AML-193 (cell line): ENCODE measurements around the gene WDR19.
"Not testable (repeated sequence)": the region's sequence is repeated elsewhere in the genome, so short reads cannot be mapped to it uniquely, and the experiment has no call there.

Experiments
- DNase-seq, 2 experiments: peaks; one replicate each; lab custom pipeline; 2025; lab: John Stamatoyannopoulos, UW

WDR19 gene

DNA sequence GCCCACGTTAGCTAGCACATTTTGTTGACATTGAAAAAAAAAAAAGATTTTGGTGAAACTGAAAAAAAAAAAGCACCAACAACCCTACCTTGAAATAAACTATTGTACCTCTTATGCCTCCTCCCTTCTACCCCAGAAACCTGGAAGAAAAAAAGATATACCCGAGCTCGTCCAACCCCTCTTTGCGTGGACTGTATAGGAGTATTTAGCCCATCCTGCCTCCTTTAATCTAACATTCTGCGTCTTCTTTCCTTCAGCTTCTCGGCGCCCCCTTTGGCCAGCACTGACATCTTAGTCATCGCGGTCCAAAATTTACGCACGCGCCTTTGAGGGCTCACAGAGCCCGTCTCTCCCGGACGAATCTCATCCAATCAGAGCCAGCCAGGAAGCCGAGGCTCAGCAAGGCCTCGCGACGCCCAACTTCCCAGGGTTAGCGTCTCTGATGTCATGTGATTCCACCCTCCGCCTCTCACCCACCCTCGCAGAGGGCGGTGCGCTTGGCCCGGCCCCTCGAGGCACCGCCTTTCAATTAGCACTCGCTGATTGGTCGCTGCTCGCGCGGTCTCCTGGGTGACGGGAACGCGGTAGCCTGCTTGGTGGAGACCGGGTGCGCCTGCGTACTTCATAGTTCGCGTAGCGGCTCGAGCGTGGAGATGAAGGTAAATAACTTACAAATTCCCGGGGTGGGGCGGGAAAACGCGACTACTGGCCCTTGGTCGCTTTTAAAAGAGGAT lies at the start of gene WDR19:
WDR19 (plus strand) TSS at position 625 of the 734 bp plus-strand sequence; CDS start at position 654, 29 bp downstream.
- peak; percentile 99 for DNase-seq

GRCh38 chr4:39133623-39134022 lies 48.7 kb upstream of the WDR19 start:
- DNase-seq: no peak

DNA sequence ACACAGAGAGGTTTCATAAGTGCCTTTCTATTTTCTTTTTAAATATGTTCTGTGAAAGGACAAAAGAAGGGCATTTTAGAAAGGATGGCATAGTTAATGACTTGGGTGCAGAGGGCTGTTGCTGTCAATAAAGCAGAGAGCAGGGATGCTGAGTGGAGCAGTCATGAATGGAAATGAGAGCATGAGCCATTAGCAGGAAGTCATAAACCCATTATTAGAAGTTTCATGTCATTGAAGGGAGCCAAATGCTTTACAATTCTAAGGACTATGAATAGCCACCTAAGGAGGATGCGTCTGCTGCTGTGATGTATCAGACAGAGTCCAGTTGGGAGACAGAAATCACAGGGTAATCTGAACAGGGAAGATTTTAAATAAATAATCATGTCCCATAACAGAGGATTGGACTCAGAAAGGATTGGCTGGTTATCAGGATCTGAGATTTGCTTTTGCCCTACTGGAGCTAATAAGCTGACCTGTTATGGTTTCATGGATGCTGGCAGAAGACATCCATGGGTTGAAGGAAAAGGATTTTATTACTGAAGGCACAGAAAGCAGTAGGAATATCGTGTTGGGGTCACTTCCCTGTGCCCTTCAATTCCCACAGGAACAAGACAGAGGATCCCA lies 47.5 kb upstream of the WDR19 start:
- no peak for DNase-seq

GRCh38 chr4:39138227-39138626 lies 44.1 kb upstream of the WDR19 start:
- not testable (repeated sequence) for DNase-seq

DNA sequence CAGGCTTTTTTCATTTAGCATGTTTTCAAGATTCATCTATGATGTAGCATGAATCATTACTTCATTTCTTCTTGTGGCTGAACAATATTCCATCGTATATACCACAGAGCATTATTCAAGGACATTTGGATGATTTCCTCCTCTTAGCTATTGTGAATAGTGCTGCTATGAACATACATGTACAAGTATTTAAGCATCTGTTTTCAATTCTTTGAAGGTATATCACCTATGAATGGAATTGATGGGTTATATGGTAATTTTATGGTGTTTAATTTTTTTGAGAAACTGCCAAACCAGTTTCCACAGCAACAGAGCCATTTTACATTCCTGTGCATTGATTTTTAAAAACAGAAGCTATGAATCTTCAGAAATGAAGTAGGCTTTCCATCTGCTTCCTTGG lies 36.1 kb upstream of the WDR19 start:
- no peak for DNase-seq

DNA sequence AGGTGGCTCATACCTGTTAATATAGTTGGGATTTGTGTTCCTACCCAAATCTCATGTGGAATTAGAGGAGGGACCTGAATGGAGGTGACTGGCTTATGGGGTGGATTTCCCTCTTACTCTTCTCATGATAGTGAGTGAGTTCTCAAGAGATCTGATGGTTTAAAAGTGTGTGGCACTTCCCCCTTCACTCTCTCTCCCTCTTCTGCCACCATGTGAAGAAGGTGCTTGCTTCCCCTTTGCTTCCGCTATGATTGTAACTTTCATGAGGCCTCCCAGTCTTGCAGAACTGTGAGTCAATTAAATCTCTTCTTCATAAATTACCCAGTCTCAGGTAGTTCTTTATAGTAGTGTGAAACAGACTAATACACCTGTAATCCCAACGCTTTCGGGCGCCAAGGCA lies 28.3 kb upstream of the WDR19 start:
- no peak for DNase-seq

DNA sequence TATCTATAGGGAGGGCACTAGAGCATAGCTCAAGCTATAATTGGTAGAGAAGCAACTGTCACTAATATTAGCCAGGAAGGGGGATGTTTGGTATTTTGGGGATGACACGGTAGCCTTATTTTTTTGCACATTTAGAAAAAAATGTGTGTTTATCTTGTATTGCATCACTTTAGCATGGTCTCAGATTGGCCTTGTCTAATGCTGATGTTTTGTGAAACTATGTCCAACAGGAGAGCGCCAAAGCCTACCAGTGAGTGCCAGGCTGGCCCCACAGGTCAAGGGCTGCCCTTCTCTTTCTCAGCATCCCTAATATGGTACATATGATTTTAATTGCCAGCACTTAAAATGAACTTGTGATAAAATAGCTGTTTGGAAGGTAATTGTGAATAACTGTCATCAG lies 24.8 kb upstream of the WDR19 start:
- DNase-seq: no peak

DNA sequence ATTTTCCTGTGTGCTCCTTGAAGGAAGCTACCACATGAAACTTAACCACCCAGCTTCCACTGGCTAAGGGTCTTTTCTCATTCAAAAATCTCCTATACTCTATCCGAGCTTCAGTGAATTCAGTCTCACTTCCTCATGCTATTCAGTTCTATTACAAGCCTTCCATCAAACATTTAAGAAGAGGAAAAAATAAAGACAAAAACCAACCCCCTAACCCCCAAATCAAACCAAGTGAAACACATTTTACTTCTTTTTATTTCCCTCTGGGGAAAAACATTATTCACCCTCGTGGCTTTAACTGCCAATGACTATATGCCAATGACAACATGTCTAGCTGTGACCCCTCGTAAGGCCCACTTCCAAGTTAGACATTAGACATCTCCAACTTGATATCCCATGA lies 16.2 kb upstream of the WDR19 start:
- no peak for DNase-seq

DNA sequence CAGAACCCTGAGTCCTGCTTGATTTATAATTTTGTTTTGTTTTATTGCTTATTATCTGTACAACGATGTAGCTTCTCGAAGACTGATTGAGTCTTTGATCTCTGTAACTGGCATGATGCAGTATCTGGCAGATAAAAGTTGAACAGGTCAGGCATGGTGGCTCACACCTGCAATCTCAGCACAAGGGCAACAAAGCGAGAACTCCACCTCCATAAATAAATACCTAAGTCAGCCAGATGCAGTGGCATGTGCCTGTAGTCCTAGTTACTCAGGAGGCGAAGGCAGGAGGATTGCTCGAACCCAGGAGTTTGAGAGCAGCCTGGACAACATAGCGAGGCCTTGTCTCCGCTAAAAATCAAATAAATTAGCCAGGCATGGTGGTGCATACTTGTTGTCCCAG lies 15.7 kb upstream of the WDR19 start:
- DNase-seq: no peak

- DNase-seq: no peak
Measured at GRCh38 chr4:39169426-39169825, 12.9 kb upstream of the WDR19 start.

- no peak for DNase-seq
Measured at GRCh38 chr4:39170301-39170700, 12.0 kb upstream of the WDR19 start.

GRCh38 chr4:39178706-39179105 lies 3.6 kb upstream of the WDR19 start:
- DNase-seq: no peak

DNA sequence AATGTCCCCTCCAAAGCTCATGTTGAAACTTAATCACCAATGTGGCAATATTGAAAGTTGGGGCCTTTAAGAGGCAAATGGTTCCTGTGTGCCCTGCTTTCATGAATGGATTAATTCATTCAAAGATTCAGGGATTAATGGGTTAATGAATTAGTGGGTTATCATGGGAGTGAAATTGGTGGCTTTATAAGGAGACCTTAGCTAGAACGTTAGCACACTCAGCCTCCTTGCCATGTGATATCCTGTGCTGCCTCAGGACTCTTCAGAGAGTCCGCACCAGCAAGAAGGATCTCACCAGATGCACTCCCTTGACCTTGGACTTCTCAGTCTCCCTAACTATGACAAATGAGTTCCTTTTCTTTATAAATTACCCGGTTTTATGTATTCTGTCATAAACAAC lies 2.6 kb upstream of the WDR19 start:
- DNase-seq: no peak

GRCh38 chr4:39180629-39181028 lies 1.7 kb upstream of the WDR19 start:
- not testable (repeated sequence) for DNase-seq

DNA sequence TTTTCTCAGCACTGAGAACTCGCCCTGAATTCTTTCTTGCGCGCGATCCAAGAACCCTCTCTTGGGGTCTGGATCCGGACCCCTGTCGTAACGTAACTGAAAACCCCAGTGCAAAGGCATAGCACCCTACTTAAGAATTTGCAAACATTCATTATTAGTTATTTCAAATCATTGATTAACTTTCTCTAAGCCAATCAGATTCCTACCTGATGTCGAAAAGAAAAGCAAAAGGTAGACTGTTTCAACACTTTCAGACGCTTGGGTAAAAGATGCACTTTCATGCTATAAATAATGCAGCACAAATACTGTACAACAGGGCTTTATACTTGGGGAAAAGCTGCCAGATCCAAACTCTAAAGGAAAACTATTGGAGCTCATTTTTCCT lies 817 bp upstream of the WDR19 start:
- peak in 1 of 2 experiments; percentile 15 for DNase-seq

GRCh38 chr4:39201963-39202362 lies 19.6 kb downstream of the WDR19 start:
- no peak for DNase-seq

GRCh38 chr4:39204543-39204942 lies 22.2 kb downstream of the WDR19 start:
- no peak for DNase-seq

DNA sequence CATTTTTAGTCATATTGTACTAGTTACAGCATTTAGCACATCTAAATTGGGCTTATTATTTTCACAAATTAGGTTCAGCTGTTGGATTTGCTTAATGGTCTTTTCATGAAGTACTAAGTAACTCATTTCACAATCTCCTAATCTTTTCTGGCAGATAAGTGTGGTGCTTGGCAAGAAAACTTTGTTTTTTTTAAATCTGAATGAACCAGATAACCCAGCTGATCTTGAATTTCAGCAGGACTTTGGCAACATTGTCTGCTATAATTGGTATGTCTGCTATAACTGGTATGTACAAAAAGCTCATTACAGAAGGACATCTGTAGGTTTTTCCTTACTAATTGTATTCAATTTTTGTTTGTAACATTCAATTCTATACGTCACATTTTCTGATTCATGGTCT lies 22.7 kb downstream of the WDR19 start:
- DNase-seq: no peak

DNA sequence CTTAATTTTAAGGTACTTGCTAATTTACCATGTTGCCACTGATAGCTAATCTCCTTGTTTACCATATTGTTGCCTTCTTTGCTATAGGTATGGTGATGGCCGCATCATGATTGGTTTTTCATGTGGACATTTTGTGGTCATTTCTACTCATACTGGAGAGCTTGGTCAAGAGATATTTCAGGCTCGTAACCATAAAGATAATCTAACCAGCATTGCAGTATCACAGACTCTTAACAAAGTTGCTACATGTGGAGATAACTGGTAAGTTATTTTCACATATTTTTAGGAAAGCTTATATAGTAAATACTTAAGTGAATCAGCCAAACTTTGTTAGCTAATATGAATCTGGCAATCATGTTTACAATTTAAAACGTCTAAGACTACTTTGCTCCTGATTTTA lies 23.1 kb downstream of the WDR19 start:
- no peak for DNase-seq

DNA sequence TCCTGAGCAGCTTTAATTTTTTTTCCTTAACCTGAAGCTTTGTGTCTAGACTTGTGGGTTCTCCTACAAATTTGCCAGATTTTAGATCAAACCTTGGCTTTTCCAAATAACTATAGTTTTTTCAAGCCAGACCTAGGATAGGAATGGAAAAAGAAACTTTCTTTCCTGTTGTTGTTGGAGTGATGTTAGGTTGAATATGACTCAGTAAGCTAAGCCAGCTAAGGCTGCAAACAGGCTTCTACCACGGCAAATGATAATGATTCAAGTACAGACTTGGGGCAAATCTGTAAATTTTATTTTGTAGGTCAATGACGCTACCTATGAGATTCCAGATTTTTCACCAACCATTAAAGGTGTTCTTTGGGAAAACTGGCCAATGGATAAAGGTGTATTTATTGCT lies 45.6 kb downstream of the WDR19 start:
- no peak for DNase-seq

- DNase-seq: no peak
Measured at GRCh38 chr4:39228377-39228776, 46.0 kb downstream of the WDR19 start.

DNA sequence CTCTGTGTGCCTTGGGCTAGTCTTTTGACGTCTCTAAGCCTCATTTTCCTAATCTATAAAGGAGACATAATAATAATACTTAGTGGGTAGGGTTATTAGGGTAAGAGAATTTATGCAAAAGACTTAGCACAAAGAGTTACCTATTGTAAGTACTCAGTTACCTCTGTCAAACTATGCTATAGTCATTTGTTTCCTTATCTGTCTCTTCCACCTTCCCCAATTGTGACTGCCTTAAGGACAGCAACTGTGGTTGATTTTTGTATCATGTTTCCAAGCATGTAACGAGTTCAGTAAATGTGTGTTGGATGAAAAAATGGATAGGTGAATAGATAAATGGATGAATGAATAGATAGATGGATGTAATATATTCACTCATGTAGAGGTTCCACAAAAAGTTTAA lies 48.1 kb downstream of the WDR19 start:
- no peak for DNase-seq

DNA sequence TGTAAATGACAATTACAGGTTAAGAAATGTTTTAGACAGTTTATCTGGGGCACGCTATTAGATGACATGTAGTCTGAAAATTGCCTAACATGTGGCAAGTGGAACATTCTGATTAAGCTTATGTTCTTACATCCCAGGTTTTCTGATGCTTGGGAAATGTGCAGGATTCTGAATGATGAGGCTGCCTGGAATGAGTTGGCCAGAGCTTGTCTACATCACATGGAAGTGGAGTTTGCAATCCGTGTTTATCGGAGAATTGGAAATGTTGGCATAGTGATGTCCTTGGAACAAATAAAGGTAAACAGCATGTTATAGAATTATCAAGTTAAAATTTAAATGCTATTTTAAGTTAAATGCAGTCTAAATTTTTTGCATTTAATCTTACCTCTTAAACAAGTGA lies 49.3 kb downstream of the WDR19 start:
- DNase-seq: no peak

- DNase-seq: no peak
Measured at GRCh38 chr4:39232100-39232499, 49.8 kb downstream of the WDR19 start.
